BJ (cell line): ENCODE measurements around the gene ST3GAL6. TPM values are rescaled to one million over a fixed set of nuclear protein-coding genes. Genes with fewer than 3 reads are reported as not detected.

Source experiments
- CTCF ChIA-PET: fragments of 350-600 bp; formaldehyde crosslinking; extraction: SDS; loops from one replicate; lab custom pipeline; 2021; ENCODE audit warnings: antibody characterized with exemption, inconsistent platforms; lab: Yijun Ruan, JAX
- POLR2A ChIA-PET: fragments of 300-600 bp; sonication (Branson Sonifier 250); formaldehyde crosslinking; extraction: SDS; loops from one replicate; lab custom pipeline; 2021; ENCODE audit warnings: antibody characterized with exemption; lab: Charles Lee
- DNase-seq: peaks from one replicate; pipeline ENCODE4 v3.0.0-alpha.2; 2011; ENCODE audit warnings: low read depth
- H3K27me3 ChIP-seq: 2 replicates; pipeline ENCODE4 v1.6.0; 2011; ENCODE audit warnings: low read length; ENCODE audit not compliant: control insufficient read depth, insufficient read depth
- H3K36me3 ChIP-seq: 2 replicates; pipeline ENCODE4 v1.5.1; 2011; ENCODE audit warnings: low read length; ENCODE audit not compliant: control insufficient read depth, insufficient read depth
- H3K4me3 ChIP-seq: 2 replicates; pipeline ENCODE4 v1.5.1; 2011; ENCODE audit warnings: low read depth, mild to moderate bottlenecking, control low read depth, low read length
- CTCF ChIP-seq: IDR thresholded peaks from 2 replicates; pipeline ENCODE4 v1.5.1; 2011; ENCODE audit warnings: low read depth, mild to moderate bottlenecking, control low read depth, inconsistent platforms, low read length, moderate library complexity; ENCODE audit not compliant: insufficient read depth
- polyA plus RNA-seq: library from polyadenylated mRNA; depleted of rRNA; stranded (reverse); fragments of >200 nt; gene quantifications from 2 replicates; pipeline ENCODE4 v1.2.3, GENCODE V29; 2011

The ST3GAL6 gene
- polyA plus RNA-seq, 1 experiment, result not detected

- peaks cover 8% of the 10 kb centered on the region for H3K27me3 ChIP-seq
- ChIA-PET POLR2A (no interaction called here), CTCF (no interaction called here)
Observed at GRCh38 chr3:98763819-98764418, 779 bp downstream of the ST3GAL6 start.

GRCh38 chr3:98764472-98764884 lies 1.3 kb downstream of the ST3GAL6 start:
- CTCF ChIA-PET, result no interaction called here

More at GRCh38 chr3:98763819-98764418, 779 bp downstream of the ST3GAL6 start:
- Histone ChIP-seq H3K36me3 (no peaks in the 10 kb centered on the region), H3K4me3 (no peak overlapping the region)
- DNase-seq, result no peak
- no peak for TF ChIP-seq CTCF

GRCh38 chr3:98765721-98766120 lies 2.6 kb downstream of the ST3GAL6 start:
- no peak overlapping the region for H3K4me3 ChIP-seq
- no peak for TF ChIP-seq CTCF
- no peak for DNase-seq
- no peaks in the 10 kb centered on the region for H3K36me3 ChIP-seq
- POLR2A ChIA-PET, result no interaction called here
- H3K27me3 ChIP-seq, result peaks cover 10% of the 10 kb centered on the region
- CTCF ChIA-PET, result interaction anchor here (0.7 to 0.9 kb wide), 2 partner anchors 17 to 164 kb away, joined by 3 read pairs; no protein-coding TSS in a partner anchor

More at GRCh38 chr3:98764472-98764884, 1.3 kb downstream of the ST3GAL6 start:
- POLR2A ChIA-PET, result no interaction called here
- DNase-seq, result no peak
- Histone ChIP-seq H3K36me3 (no peaks in the 10 kb centered on the region), H3K27me3 (peaks cover 8% of the 10 kb centered on the region), H3K4me3 (no peak overlapping the region)
- no peak for TF ChIP-seq CTCF

DNA sequence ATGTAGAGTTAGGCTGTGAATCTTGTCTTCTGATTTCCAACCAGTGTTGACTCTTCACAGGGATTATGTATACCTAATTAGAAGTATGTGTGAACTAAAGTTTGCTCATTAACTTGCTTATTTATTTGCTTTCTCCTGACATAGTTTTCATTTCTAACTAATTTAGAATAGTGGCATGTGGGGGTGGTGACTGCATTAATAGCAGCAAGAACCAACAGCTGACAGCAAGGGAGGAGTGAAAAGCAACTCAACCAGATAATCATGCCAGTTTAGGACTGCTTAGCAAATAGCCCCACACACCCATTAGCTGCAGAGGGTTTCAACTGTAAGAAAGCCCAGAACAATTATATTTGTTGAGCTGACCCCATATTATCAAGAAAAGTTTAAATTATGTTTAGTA lies 3.8 kb downstream of the ST3GAL6 start:
- no peak for DNase-seq
- no peak overlapping the region for H3K4me3 ChIP-seq
- TF ChIP-seq CTCF, result no peak
- H3K27me3 ChIP-seq, result peaks cover 10% of the 10 kb centered on the region
- H3K36me3 ChIP-seq, result no peaks in the 10 kb centered on the region
- CTCF ChIA-PET, result interaction anchor here (0.9 kb wide), 1 partner anchor 155 kb away, joined by 3 read pairs; no protein-coding TSS in a partner anchor
- POLR2A ChIA-PET, result no interaction called here

DNA sequence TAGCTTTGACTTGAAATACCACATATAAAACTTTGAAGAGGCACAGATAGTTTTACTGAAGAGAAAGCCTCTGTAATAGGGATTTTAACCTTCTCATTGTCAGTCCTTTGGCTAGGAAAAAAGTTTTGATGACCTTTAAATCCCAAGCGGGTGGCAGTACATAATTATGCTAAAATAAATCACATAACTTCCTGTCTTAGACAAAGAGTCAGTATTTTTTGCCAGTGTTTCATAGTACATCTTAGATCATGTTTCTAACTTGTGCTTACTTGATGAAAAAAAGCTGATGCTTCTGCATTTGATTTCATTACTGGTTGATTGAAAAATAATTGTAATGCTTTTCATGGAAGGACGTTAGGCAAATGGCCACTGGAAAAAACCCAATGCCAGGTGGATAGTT lies 5.8 kb downstream of the ST3GAL6 start:
- no peak for DNase-seq
- ChIA-PET CTCF (interaction anchor here (1.2 kb wide), 1 partner anchor 168 kb away, joined by 3 read pairs; no protein-coding TSS in a partner anchor), POLR2A (no interaction called here)

More for the DNA sequence above, 5.8 kb downstream of the ST3GAL6 start:
- H3K36me3 ChIP-seq, result no peaks in the 10 kb centered on the region
- H3K4me3 ChIP-seq, result no peak overlapping the region
- peaks cover 7% of the 10 kb centered on the region for H3K27me3 ChIP-seq
- no peak for TF ChIP-seq CTCF
